H9 (cell line): ENCODE data around the gene SPEN. TPM values are rescaled to one million over a fixed set of nuclear protein-coding genes. Genes with fewer than 3 reads are reported as not detected.

Experiments
- DNase-seq: peaks from one replicate; pipeline ENCODE4 v3.0.0-alpha.2; 2017
- H2AFZ ChIP-seq: one replicate; pipeline ENCODE4 v1.6.1; 2013; ENCODE audit warnings: mild to moderate bottlenecking, low read length, control low read depth, moderate library complexity
- H2AK5ac ChIP-seq: 2 replicates; pipeline ENCODE4 v1.6.1; 2013; ENCODE audit warnings: low read length, control low read depth, mixed read lengths; ENCODE audit not compliant: insufficient read length
- H2BK120ac ChIP-seq: one replicate; pipeline ENCODE4 v1.6.1; 2013; ENCODE audit warnings: low read depth, mild to moderate bottlenecking, low read length, control low read depth, inconsistent platforms; ENCODE audit not compliant: poor library complexity, severe bottlenecking
- H2BK12ac ChIP-seq: 2 replicates; pipeline ENCODE4 v1.6.1; 2013; ENCODE audit warnings: low read length, control low read depth, mixed read lengths, low read depth; ENCODE audit not compliant: insufficient read length
- H2BK15ac ChIP-seq: 2 replicates; pipeline ENCODE4 v1.6.1; 2013; ENCODE audit warnings: low read depth, low read length, control low read depth
- H2BK20ac ChIP-seq: one replicate; pipeline ENCODE4 v1.6.1; 2013; ENCODE audit warnings: low read depth, mild to moderate bottlenecking, low read length, control low read depth, inconsistent platforms; ENCODE audit not compliant: poor library complexity, severe bottlenecking
- H2BK5ac ChIP-seq: 2 replicates; pipeline ENCODE4 v1.6.1; 2013; ENCODE audit warnings: low read length, control low read depth, mixed read lengths; ENCODE audit not compliant: insufficient read length
- H3K14ac ChIP-seq: 2 replicates; pipeline ENCODE4 v1.6.1; 2013; ENCODE audit warnings: low read length, control low read depth; ENCODE audit not compliant: insufficient read depth
- H3K18ac ChIP-seq: 2 replicates; pipeline ENCODE4 v1.6.1; 2013; ENCODE audit warnings: low read depth, mild to moderate bottlenecking, mixed read lengths, low read length, control low read depth; ENCODE audit not compliant: insufficient read length
- H3K23ac ChIP-seq: 2 replicates; pipeline ENCODE4 v1.6.1; 2013; ENCODE audit warnings: low read length, control low read depth, mixed read lengths, low read depth; ENCODE audit not compliant: insufficient read length
- H3K23me2 ChIP-seq: 2 replicates; pipeline ENCODE4 v1.6.1; 2013; ENCODE audit warnings: low read depth, mild to moderate bottlenecking, mixed read lengths, low read length, control low read depth; ENCODE audit not compliant: insufficient read length, poor library complexity, severe bottlenecking
- H3K27ac ChIP-seq: 2 replicates; pipeline ENCODE4 v1.5.1; 2013; ENCODE audit warnings: low read length, control low read depth, mixed read lengths, low read depth; ENCODE audit not compliant: insufficient read length
- H3K27me3 ChIP-seq: 2 replicates; pipeline ENCODE4 v1.6.1; 2013; ENCODE audit warnings: low read length, control low read depth, inconsistent platforms; ENCODE audit not compliant: insufficient read depth
- H3K4ac ChIP-seq: 2 replicates; pipeline ENCODE4 v1.6.1; 2013; ENCODE audit warnings: low read depth, mild to moderate bottlenecking, control low read depth, inconsistent platforms, low read length, moderate library complexity
- H3K4me1 ChIP-seq: 2 replicates; pipeline ENCODE4 v1.6.1; 2013; ENCODE audit warnings: low read length, control low read depth, inconsistent platforms; ENCODE audit not compliant: insufficient read depth
- H3K4me2 ChIP-seq: 2 replicates; pipeline ENCODE4 v1.6.1; 2013; ENCODE audit warnings: low read length, control low read depth, mixed read lengths; ENCODE audit not compliant: insufficient read length, insufficient read depth
- H3K56ac ChIP-seq: 2 replicates; pipeline ENCODE4 v1.6.1; 2013; ENCODE audit warnings: low read depth, mild to moderate bottlenecking, mixed read lengths, low read length, control low read depth; ENCODE audit not compliant: insufficient read length
- H3K79me1 ChIP-seq: 2 replicates; pipeline ENCODE4 v1.6.1; 2013; ENCODE audit warnings: low read depth, mild to moderate bottlenecking, moderate library complexity, low read length, control low read depth, inconsistent platforms; ENCODE audit not compliant: insufficient read depth, poor library complexity, severe bottlenecking
- H3K79me2 ChIP-seq: 2 replicates; pipeline ENCODE4 v1.6.1; 2013; ENCODE audit warnings: low read length, control low read depth, inconsistent platforms; ENCODE audit not compliant: insufficient read depth
- H3K9ac ChIP-seq: 2 replicates; pipeline ENCODE4 v1.6.1; 2013; ENCODE audit warnings: low read length, control low read depth, mixed read lengths; ENCODE audit not compliant: insufficient read length; ENCODE audit errors: extremely low read depth
- H3K9me3 ChIP-seq: one replicate; pipeline ENCODE4 v1.6.1; 2013; ENCODE audit warnings: low read depth, low read length, inconsistent platforms; ENCODE audit not compliant: control insufficient read depth
- H3T11ph ChIP-seq: one replicate; pipeline ENCODE4 v1.6.1; 2013; ENCODE audit warnings: mild to moderate bottlenecking, low read length, control low read depth, inconsistent platforms
- H4K20me1 ChIP-seq: one replicate; pipeline ENCODE4 v1.6.1; 2013; ENCODE audit not compliant: control insufficient read depth, insufficient read length, insufficient read depth
- H4K5ac ChIP-seq: 2 replicates; pipeline ENCODE4 v1.6.1; 2013; ENCODE audit warnings: low read depth, mild to moderate bottlenecking, mixed read lengths, low read length, control low read depth; ENCODE audit not compliant: insufficient read length
- H4K8ac ChIP-seq: replicated peaks from 2 replicates; pipeline ENCODE4 v1.6.1; 2013; ENCODE audit warnings: low read length, control low read depth, mixed read lengths, low read depth; ENCODE audit not compliant: insufficient read length
- H4K91ac ChIP-seq: 2 replicates; pipeline ENCODE4 v1.6.1; 2013; ENCODE audit warnings: low read depth, mild to moderate bottlenecking, moderate library complexity, mixed read lengths, low read length, control low read depth; ENCODE audit not compliant: insufficient read length
- H3K27ac Mint-ChIP-seq, 3 experiments: 2 replicates in 2 of 3; 3 replicates in 1 of 3; pipeline ENCODE4 v1.8.0; 2020 to 2021; ENCODE audit warnings: mixed read lengths in 3 of 3, mild to moderate bottlenecking in 1 of 3, moderate library complexity in 1 of 3
- H3K27me3 Mint-ChIP-seq: 2 replicates; pipeline ENCODE4 v1.8.0; 2021; ENCODE audit warnings: low read depth, mild to moderate bottlenecking, moderate library complexity, mixed read lengths
- H3K36me3 Mint-ChIP-seq, 3 experiments: 2 replicates in 2 of 3; 3 replicates in 1 of 3; pipeline ENCODE4 v1.8.0; 2020 to 2021; ENCODE audit warnings: low read depth in 3 of 3, mixed read lengths in 3 of 3; ENCODE audit not compliant: insufficient read depth in 1 of 3
- H3K4me1 Mint-ChIP-seq, 2 experiments: 2 replicates each; pipeline ENCODE4 v1.8.0; 2020; ENCODE audit warnings: mixed read lengths in 2 of 2
- H3K4me3 Mint-ChIP-seq, 2 experiments: 2 replicates in 1 of 2; 3 replicates in 1 of 2; pipeline ENCODE4 v1.8.0; 2020 to 2021; ENCODE audit warnings: mild to moderate bottlenecking in 2 of 2, mixed read lengths in 2 of 2, moderate library complexity in 1 of 2
- H3K9me3 Mint-ChIP-seq, 2 experiments: 2 replicates in 1 of 2; 3 replicates in 1 of 2; pipeline ENCODE4 v1.8.0; 2020; ENCODE audit warnings: mild to moderate bottlenecking in 2 of 2, mixed read lengths in 2 of 2, moderate library complexity in 1 of 2
- WGBS: extraction: QIAGEN DNeasy Blood & Tissue Kit; methylation state at CpG from one replicate; pipeline ENCODE4 v1.1.7; 2013; ENCODE audit warnings: missing lambda C conversion rate, low lambda C conversion rate, mixed read lengths; ENCODE audit not compliant: insufficient read length; ENCODE audit errors: extremely low coverage; 5-methylcytosine and 5-hydroxymethylcytosine counted together
- total RNA-seq: library from RNA; stranded (reverse); gene quantifications from 2 replicates; pipeline ENCODE4 v1.2.1, GENCODE V29; 2021
- TF ChIP-seq, protein P1 (sequence below): fragments of 200-600 bp; sonication (generic); conservative IDR thresholded peaks from 3 replicates; pipeline ENCODE4 v1.8.0; 2021; ENCODE audit warnings: antibody characterized with exemption, mild to moderate bottlenecking

The SPEN gene
- total RNA-seq, 1 experiment from 2014 or later: 59.6 TPM

DNA sequence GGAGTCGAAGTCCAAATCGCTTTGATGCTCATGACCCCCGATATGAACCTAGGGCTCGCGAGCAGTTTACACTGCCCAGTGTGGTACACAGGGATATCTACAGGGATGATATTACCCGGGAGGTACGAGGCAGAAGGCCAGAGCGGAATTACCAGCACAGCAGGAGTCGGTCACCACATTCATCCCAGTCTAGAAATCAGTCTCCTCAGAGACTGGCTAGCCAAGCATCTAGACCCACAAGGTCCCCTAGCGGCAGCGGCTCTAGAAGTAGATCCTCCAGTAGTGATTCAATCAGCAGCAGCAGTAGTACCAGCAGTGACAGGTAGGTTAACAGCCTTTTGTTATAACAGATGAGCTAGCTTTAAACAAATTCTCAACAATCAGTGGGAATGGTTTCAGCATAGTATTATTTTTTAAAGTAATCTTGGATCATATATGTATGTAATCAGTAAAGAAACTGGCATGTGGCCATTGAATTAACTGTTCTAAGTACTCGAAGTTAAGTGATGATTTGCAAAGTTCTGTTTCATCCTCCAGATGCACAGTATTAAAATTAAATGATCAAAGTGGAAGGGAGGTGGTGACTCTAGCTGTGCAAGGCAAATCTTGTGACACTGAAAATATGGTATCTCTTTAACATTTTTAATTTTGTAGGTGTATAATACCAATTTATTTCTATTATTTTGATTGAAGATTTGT lies 29.0 kb downstream of the SPEN start:
- WGBS: no CpG with 5 or more reads among the region's 12 CpGs
- Mint-ChIP-seq H3K9me3 (no peaks in the 10 kb centered on the region), H3K27me3 (no peaks in the 10 kb centered on the region), H3K4me1 (peaks cover 2 to 10% of the 10 kb centered on the region in 2 experiments; a peak in 3 of 4 replicates), H3K36me3 (peaks cover 3 to 25% (median 19%) of the 10 kb centered on the region in 3 experiments; a peak in 5 of 7 replicates), H3K27ac (0 out of 7 replicates have a peak overlapping the region, but pooled peaks of 1 of the 3 experiments have one; percentile 68), H3K4me3 (no peak overlapping the region)
- Histone ChIP-seq H2BK5ac (no peak overlapping the region), H3K18ac (no peak overlapping the region), H3K79me1 (peaks cover 7% of the 10 kb centered on the region), H3K4me2 (no peak overlapping the region), H3K27ac (no peak overlapping the region), H2AFZ (no peak overlapping the region), H2BK20ac (no peak overlapping the region), H3K56ac (no peak overlapping the region), H3K79me2 (peaks cover 6% of the 10 kb centered on the region; the same call in 1 of the 2 replicates), H3K23me2 (no peaks in the 10 kb centered on the region), H3K4ac (no peak overlapping the region), H3T11ph (no peak overlapping the region), H4K20me1 (no peaks in the 10 kb centered on the region), H2BK12ac (no peak overlapping the region), H3K27me3 (no peaks in the 10 kb centered on the region), H3K14ac (no peak overlapping the region), H2BK120ac (no peak overlapping the region), H4K8ac (no peak overlapping the region), H2BK15ac (no peak overlapping the region), H3K4me1 (no peaks in the 10 kb centered on the region), H4K5ac (no peak overlapping the region), H2AK5ac (no peak overlapping the region), H3K9me3 (no peaks in the 10 kb centered on the region), H4K91ac (no peak overlapping the region), H3K23ac (no peak overlapping the region), H3K9ac (no peak overlapping the region)
- TF ChIP-seq, protein P1, sequence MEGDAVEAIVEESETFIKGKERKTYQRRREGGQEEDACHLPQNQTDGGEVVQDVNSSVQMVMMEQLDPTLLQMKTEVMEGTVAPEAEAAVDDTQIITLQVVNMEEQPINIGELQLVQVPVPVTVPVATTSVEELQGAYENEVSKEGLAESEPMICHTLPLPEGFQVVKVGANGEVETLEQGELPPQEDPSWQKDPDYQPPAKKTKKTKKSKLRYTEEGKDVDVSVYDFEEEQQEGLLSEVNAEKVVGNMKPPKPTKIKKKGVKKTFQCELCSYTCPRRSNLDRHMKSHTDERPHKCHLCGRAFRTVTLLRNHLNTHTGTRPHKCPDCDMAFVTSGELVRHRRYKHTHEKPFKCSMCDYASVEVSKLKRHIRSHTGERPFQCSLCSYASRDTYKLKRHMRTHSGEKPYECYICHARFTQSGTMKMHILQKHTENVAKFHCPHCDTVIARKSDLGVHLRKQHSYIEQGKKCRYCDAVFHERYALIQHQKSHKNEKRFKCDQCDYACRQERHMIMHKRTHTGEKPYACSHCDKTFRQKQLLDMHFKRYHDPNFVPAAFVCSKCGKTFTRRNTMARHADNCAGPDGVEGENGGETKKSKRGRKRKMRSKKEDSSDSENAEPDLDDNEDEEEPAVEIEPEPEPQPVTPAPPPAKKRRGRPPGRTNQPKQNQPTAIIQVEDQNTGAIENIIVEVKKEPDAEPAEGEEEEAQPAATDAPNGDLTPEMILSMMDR: peak; percentile 67
- peak; percentile 85 for DNase-seq
